Naive B cell (primary cell): ENCODE data around the gene LRRC53. TPM values are rescaled to one million over a fixed set of nuclear protein-coding genes. Genes with fewer than 3 reads are reported as not detected.

Experiments
- ATAC-seq, 2 donors: fragments of 150-1000 bp; cut with Tn5 transposase; 2 replicates each; pipeline ENCODE4 v1.10.0; 2021; ENCODE audit warnings: low read depth in 2 of 2, mild to moderate bottlenecking in 2 of 2, moderate library complexity in 2 of 2
- DNase-seq: peaks from one replicate; pipeline ENCODE4 v3.0.0; 2022
- H3K27ac Mint-ChIP-seq, 6 donors: one replicate each; pipeline ENCODE4 v1.8.0; 2020 to 2022; ENCODE audit warnings: mild to moderate bottlenecking in 6 of 6, mixed read lengths in 6 of 6, moderate library complexity in 5 of 6, inconsistent platforms in 2 of 6
- H3K27me3 Mint-ChIP-seq, 3 donors: one replicate each; pipeline ENCODE4 v1.8.0; 2021 to 2022; ENCODE audit warnings: mixed read lengths in 3 of 3, mild to moderate bottlenecking in 1 of 3
- H3K36me3 Mint-ChIP-seq, 2 donors: one replicate each; pipeline ENCODE4 v1.8.0; 2020 to 2022; ENCODE audit warnings: mixed read lengths in 2 of 2, inconsistent platforms in 1 of 2, mild to moderate bottlenecking in 1 of 2
- H3K4me1 Mint-ChIP-seq, 3 donors: one replicate each; pipeline ENCODE4 v1.8.0; 2020 to 2022; ENCODE audit warnings: mixed read lengths in 3 of 3, inconsistent platforms in 1 of 3, mild to moderate bottlenecking in 1 of 3, moderate library complexity in 1 of 3
- H3K4me3 Mint-ChIP-seq, 8 donors: one replicate each; pipeline ENCODE4 v1.8.0; 2020 to 2022; ENCODE audit warnings: mild to moderate bottlenecking in 8 of 8, mixed read lengths in 8 of 8, moderate library complexity in 8 of 8, inconsistent platforms in 2 of 8
- H3K9me3 Mint-ChIP-seq, 7 donors: one replicate each; pipeline ENCODE4 v1.8.0; 2020 to 2022; ENCODE audit warnings: mixed read lengths in 7 of 7, mild to moderate bottlenecking in 5 of 7, inconsistent platforms in 2 of 7, moderate library complexity in 1 of 7
- polyA plus RNA-seq, 6 donors: library from polyadenylated mRNA; unstranded; fragments of 300-500 nt; fragmentation: Illumina TruSeq; gene quantifications; one replicate each; pipeline ENCODE4 v1.2.3, GENCODE V29; 2021; ENCODE audit warnings: low read depth in 6 of 6

The LRRC53 gene
- polyA plus RNA-seq, 6 donors from 2014 or later, result not detected

GRCh38 chr1:74478979-74479378 is 33.4 kb downstream of the LRRC53 start:
- Mint-ChIP-seq H3K4me3 (no peak overlapping the region), H3K27ac (no peak overlapping the region), H3K27me3 (peaks cover 0 to 5% (median 0%) of the 10 kb centered on the region in 3 donors), H3K4me1 (no peaks in the 10 kb centered on the region), H3K36me3 (no peaks in the 10 kb centered on the region), H3K9me3 (no peaks in the 10 kb centered on the region)
- ATAC-seq (no peak), DNase-seq (no peak)

- DNase-seq (no peak), ATAC-seq (no peak)
- Mint-ChIP-seq H3K27ac (no peak overlapping the region), H3K36me3 (no peaks in the 10 kb centered on the region), H3K27me3 (peaks cover 0 to 7% (median 5%) of the 10 kb centered on the region in 3 donors), H3K4me1 (no peaks in the 10 kb centered on the region), H3K4me3 (no peak overlapping the region), H3K9me3 (no peaks in the 10 kb centered on the region)
Observed at GRCh38 chr1:74474585-74474984, 37.8 kb downstream of the LRRC53 start.

GRCh38 chr1:74471470-74471869 is 40.9 kb downstream of the LRRC53 start:
- DNase-seq, result no peak
- H3K36me3 Mint-ChIP-seq, result no peaks in the 10 kb centered on the region
- H3K27me3 Mint-ChIP-seq, result peaks cover 0 to 7% (median 0%) of the 10 kb centered on the region in 3 donors
- H3K4me3 Mint-ChIP-seq, result no peak overlapping the region
- H3K4me1 Mint-ChIP-seq, result no peaks in the 10 kb centered on the region
- no peaks in the 10 kb centered on the region for H3K9me3 Mint-ChIP-seq
- H3K27ac Mint-ChIP-seq, result no peak overlapping the region
- ATAC-seq, result no peak

GRCh38 chr1:74470936-74471335 is 41.5 kb downstream of the LRRC53 start:
- H3K4me3 Mint-ChIP-seq, result no peak overlapping the region
- H3K36me3 Mint-ChIP-seq, result no peaks in the 10 kb centered on the region
- DNase-seq, result no peak
- no peak for ATAC-seq
- H3K9me3 Mint-ChIP-seq, result no peaks in the 10 kb centered on the region
- no peaks in the 10 kb centered on the region for H3K4me1 Mint-ChIP-seq
- no peak overlapping the region for H3K27ac Mint-ChIP-seq
- peaks cover 0 to 7% (median 0%) of the 10 kb centered on the region in 3 donors for H3K27me3 Mint-ChIP-seq

DNA sequence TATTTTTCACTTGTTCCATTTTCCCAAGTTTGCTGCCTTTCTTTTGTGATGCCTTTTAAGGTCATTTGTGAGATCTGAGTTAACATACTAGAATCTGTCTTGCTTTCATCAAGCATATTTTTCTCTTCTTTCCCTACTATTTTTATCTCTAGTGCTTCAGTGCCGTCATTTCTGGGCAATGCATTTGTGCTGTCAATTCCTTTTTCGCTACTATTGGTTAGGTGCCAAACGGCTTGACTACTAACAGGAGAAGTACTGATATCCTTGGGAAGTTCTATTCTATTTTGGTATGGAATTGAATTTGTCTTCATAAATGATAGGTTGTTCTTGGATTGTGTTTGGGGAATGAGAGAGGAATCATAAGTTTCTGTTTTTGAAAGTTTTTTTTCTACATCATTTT is 42.2 kb downstream of the LRRC53 start:
- H3K9me3 Mint-ChIP-seq, result no peaks in the 10 kb centered on the region
- H3K27ac Mint-ChIP-seq, result no peak overlapping the region
- peaks cover 0 to 7% (median 0%) of the 10 kb centered on the region in 3 donors for H3K27me3 Mint-ChIP-seq
- ATAC-seq (no peak), DNase-seq (no peak)
- H3K36me3 Mint-ChIP-seq, result no peaks in the 10 kb centered on the region
- no peak overlapping the region for H3K4me3 Mint-ChIP-seq
- H3K4me1 Mint-ChIP-seq, result no peaks in the 10 kb centered on the region

- no peak for DNase-seq
- no peak overlapping the region for H3K4me3 Mint-ChIP-seq
Observed at GRCh38 chr1:74468982-74469603, 43.3 kb downstream of the LRRC53 start.

GRCh38 chr1:74467786-74468377 is 44.5 kb downstream of the LRRC53 start:
- Mint-ChIP-seq H3K27ac (no peak overlapping the region), H3K27me3 (peaks cover 0 to 7% (median 0%) of the 10 kb centered on the region in 3 donors), H3K36me3 (no peaks in the 10 kb centered on the region), H3K9me3 (no peaks in the 10 kb centered on the region), H3K4me3 (no peak overlapping the region), H3K4me1 (no peaks in the 10 kb centered on the region)
- no peak for ATAC-seq
- DNase-seq, result no peak

More at GRCh38 chr1:74468982-74469603, 43.3 kb downstream of the LRRC53 start:
- Mint-ChIP-seq H3K9me3 (no peaks in the 10 kb centered on the region), H3K27me3 (peaks cover 0 to 7% (median 0%) of the 10 kb centered on the region in 3 donors), H3K36me3 (no peaks in the 10 kb centered on the region), H3K27ac (no peak overlapping the region), H3K4me1 (no peaks in the 10 kb centered on the region)
- no peak for ATAC-seq

GRCh38 chr1:74465193-74465681 is 47.2 kb downstream of the LRRC53 start:
- Mint-ChIP-seq H3K9me3 (no peaks in the 10 kb centered on the region), H3K27ac (no peak overlapping the region), H3K27me3 (no peaks in the 10 kb centered on the region), H3K4me1 (no peaks in the 10 kb centered on the region), H3K36me3 (no peaks in the 10 kb centered on the region), H3K4me3 (no peak overlapping the region)
- ATAC-seq, result no peak
- DNase-seq, result no peak

- H3K27ac Mint-ChIP-seq, result no peak overlapping the region
- H3K4me1 Mint-ChIP-seq, result no peaks in the 10 kb centered on the region
- no peaks in the 10 kb centered on the region for H3K9me3 Mint-ChIP-seq
- H3K4me3 Mint-ChIP-seq, result no peak overlapping the region
- H3K36me3 Mint-ChIP-seq, result no peaks in the 10 kb centered on the region
- DNase-seq (no peak), ATAC-seq (no peak)
- no peaks in the 10 kb centered on the region for H3K27me3 Mint-ChIP-seq
Observed at GRCh38 chr1:74464037-74464436, 48.4 kb downstream of the LRRC53 start.

DNA sequence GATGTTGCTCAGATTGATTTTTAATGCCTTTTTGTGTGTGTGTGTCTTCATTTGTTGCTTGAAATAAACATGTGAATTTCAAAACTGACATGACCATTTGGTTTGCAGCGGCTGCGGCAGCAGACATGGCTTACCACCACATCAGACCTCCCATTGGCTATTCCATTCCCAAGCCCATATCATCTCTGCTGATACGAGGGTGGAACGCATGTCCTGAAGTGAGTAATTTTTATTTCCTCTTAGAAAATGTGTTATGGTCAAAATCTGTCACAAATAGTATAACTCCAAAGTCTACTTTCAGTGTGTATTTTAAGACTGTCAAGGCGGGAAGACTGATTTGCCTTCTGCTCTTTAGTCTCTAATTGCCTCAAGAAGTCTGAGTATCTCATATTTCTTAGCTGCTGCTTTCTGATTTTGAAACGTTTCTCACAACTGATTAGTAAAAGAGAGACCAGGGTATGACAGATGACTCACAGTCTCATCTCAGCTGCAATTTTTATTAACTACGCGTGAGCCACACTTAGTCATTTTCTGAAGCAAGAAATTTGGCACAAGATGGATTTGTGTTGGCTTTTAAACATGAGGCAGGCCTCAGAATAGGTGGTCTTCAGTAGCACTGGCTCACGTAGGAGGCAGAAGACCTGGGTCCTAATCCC is 49.0 kb downstream of the LRRC53 start:
- H3K4me1 Mint-ChIP-seq, result no peaks in the 10 kb centered on the region
- H3K4me3 Mint-ChIP-seq, result no peak overlapping the region
- no peak for ATAC-seq
- DNase-seq, result no peak
- no peak overlapping the region for H3K27ac Mint-ChIP-seq
- no peaks in the 10 kb centered on the region for H3K27me3 Mint-ChIP-seq
- no peaks in the 10 kb centered on the region for H3K9me3 Mint-ChIP-seq
- no peaks in the 10 kb centered on the region for H3K36me3 Mint-ChIP-seq

DNA sequence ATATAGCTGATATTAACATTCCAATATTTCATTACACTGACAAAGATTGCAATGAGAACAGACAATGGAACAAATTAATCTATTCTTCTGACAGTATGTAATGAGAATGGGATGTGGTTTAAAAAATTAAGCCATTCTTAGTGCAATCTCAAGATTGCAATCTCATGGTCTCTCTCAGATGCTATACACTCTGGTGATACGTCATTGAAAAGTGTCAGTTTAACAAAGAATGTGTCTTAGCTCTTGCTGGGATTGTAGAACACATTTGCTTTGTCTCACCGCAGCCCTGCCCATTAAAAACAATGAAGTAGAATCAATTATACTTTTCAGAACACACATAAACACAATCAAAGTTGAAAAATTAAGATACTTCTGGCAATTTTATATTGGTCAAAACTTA is 55.2 kb downstream of the LRRC53 start:
- Mint-ChIP-seq H3K4me3 (no peak overlapping the region), H3K4me1 (no peaks in the 10 kb centered on the region), H3K27me3 (peaks cover 0 to 5% (median 0%) of the 10 kb centered on the region in 3 donors), H3K27ac (no peak overlapping the region), H3K36me3 (no peaks in the 10 kb centered on the region), H3K9me3 (peaks cover 0 to 6% (median 0%) of the 10 kb centered on the region in 7 donors)
- no peak for DNase-seq
- ATAC-seq, result no peak

- Mint-ChIP-seq H3K4me1 (no peaks in the 10 kb centered on the region), H3K9me3 (peaks cover 0 to 12% (median 5%) of the 10 kb centered on the region in 7 donors), H3K27ac (no peak overlapping the region), H3K36me3 (no peaks in the 10 kb centered on the region), H3K27me3 (peaks cover 0 to 5% (median 0%) of the 10 kb centered on the region in 3 donors), H3K4me3 (no peak overlapping the region)
- ATAC-seq (no peak), DNase-seq (no peak)
Observed at GRCh38 chr1:74455390-74455789, 57.0 kb downstream of the LRRC53 start.

DNA sequence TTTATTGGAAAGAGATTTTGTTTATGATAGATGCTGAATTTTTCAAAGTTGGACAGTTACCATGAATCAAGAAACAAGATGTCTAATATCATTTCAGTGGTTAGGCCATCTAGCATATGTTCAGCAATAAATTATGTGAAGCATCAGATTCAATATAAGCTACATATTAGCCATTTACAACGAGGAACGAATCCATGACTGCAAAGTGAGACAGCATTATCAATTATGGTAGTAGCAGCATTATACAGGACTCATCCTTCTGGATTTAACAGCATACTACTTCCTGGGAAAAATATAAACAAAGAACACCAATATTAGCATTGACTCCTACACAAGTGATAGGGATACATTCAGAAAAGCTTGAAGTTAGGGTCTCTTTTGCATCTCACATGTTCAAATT is 59.1 kb downstream of the LRRC53 start:
- H3K27ac Mint-ChIP-seq, result no peak overlapping the region
- no peak for DNase-seq
- H3K4me3 Mint-ChIP-seq, result no peak overlapping the region
- ATAC-seq, result no peak
- H3K36me3 Mint-ChIP-seq, result no peaks in the 10 kb centered on the region
- peaks cover 0 to 5% (median 0%) of the 10 kb centered on the region in 3 donors for H3K27me3 Mint-ChIP-seq
- peaks cover 0 to 14% (median 7%) of the 10 kb centered on the region in 7 donors for H3K9me3 Mint-ChIP-seq
- H3K4me1 Mint-ChIP-seq, result no peaks in the 10 kb centered on the region

DNA sequence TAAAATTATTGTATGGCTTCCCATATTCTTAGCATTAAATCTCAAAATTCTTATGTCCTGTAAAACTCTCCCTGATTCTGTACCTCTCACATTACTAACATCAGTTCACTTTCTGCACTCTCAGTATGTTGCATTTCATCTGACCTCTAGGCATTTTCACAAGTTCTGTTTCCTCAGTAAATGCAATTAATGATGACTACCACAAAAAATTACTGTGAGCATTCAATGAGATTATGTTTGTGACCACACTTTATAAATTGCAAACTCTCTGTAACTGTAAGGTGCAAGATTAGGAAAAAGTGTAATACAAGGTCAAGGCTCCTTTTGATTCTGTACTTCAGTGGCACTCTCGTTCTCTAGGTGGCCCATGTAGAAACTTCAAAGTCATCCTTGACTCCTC is 60.4 kb downstream of the LRRC53 start:
- Mint-ChIP-seq H3K4me1 (no peaks in the 10 kb centered on the region), H3K36me3 (no peaks in the 10 kb centered on the region), H3K4me3 (no peak overlapping the region), H3K9me3 (peaks cover 0 to 14% (median 7%) of the 10 kb centered on the region in 7 donors), H3K27me3 (peaks cover 0 to 5% (median 0%) of the 10 kb centered on the region in 3 donors), H3K27ac (no peak overlapping the region)
- DNase-seq (no peak), ATAC-seq (no peak)
